Loucy (cell line): ENCODE measurements around the gene MAML2.
A peak's percentile ranks its signal among the peaks of the same experiment; 100 is the strongest.

Source experiments
- H2AFZ ChIP-seq: fragments of 200-600 bp; sonication (generic); 2 replicates; pipeline ENCODE4 v1.6.0; 2016; ENCODE audit warnings: antibody characterized with exemption, mild to moderate bottlenecking, low read length, moderate library complexity
- H3F3A ChIP-seq: fragments of 200-600 bp; 2 replicates; pipeline ENCODE4 v1.6.0; 2016; ENCODE audit warnings: antibody characterized with exemption, low read depth, mild to moderate bottlenecking
- H3K27me3 ChIP-seq: fragments of 200-600 bp; sonication (generic); 2 replicates; pipeline ENCODE4 v1.6.1; 2014; ENCODE audit warnings: low read length, mild to moderate bottlenecking; ENCODE audit not compliant: insufficient read depth, poor library complexity, severe bottlenecking
- H3K36me3 ChIP-seq: fragments of 200-600 bp; sonication (generic); 2 replicates; pipeline ENCODE4 v1.6.1; 2016; ENCODE audit warnings: low read length; ENCODE audit not compliant: insufficient read depth
- H3K4me1 ChIP-seq: fragments of 200-600 bp; sonication (generic); 2 replicates; pipeline ENCODE4 v1.5.1; 2014; ENCODE audit warnings: low read length, mild to moderate bottlenecking; ENCODE audit not compliant: insufficient read depth, poor library complexity, severe bottlenecking
- H3K4me2 ChIP-seq: fragments of 200-600 bp; sonication (generic); 2 replicates; pipeline ENCODE4 v1.6.0; 2014; ENCODE audit warnings: antibody characterized with exemption, low read length, low read depth, mild to moderate bottlenecking; ENCODE audit not compliant: poor library complexity, severe bottlenecking
- H3K4me3 ChIP-seq: fragments of 200-600 bp; sonication (generic); 2 replicates; pipeline ENCODE4 v1.5.1; 2014; ENCODE audit warnings: low read length, mild to moderate bottlenecking, mixed read lengths; ENCODE audit not compliant: poor library complexity, severe bottlenecking
- H3K79me2 ChIP-seq: fragments of 200-600 bp; sonication (generic); 2 replicates; pipeline ENCODE4 v1.6.1; 2014; ENCODE audit warnings: low read length; ENCODE audit not compliant: insufficient read depth
- H3K9ac ChIP-seq: fragments of 200-600 bp; sonication (generic); 2 replicates; pipeline ENCODE4 v1.6.0; 2014; ENCODE audit warnings: mild to moderate bottlenecking, low read depth, low read length, moderate library complexity; ENCODE audit not compliant: poor library complexity, severe bottlenecking
- H3K9me2 ChIP-seq: fragments of 200-600 bp; sonication (generic); replicated peaks from 2 replicates; pipeline ENCODE4 v1.6.1; 2016; ENCODE audit warnings: low read depth, low read length, mixed read lengths
- H3K9me3 ChIP-seq: fragments of 200-600 bp; sonication (generic); 2 replicates; pipeline ENCODE4 v1.6.1; 2014; ENCODE audit warnings: mild to moderate bottlenecking, antibody characterized with exemption, low read length, low read depth; ENCODE audit not compliant: insufficient read depth
- H4K20me1 ChIP-seq: fragments of 200-600 bp; sonication (generic); 2 replicates; pipeline ENCODE4 v1.6.0; 2014; ENCODE audit warnings: antibody characterized with exemption, low read length, mild to moderate bottlenecking; ENCODE audit not compliant: insufficient read depth, poor library complexity, severe bottlenecking
- CTCF ChIP-seq: fragments of 200-600 bp; sonication (generic); conservative IDR thresholded peaks from 2 replicates; pipeline ENCODE4 v1.5.1; 2014; ENCODE audit warnings: mild to moderate bottlenecking, antibody characterized with exemption, low read length
- EZH2phosphoT487 ChIP-seq: fragments of 200-600 bp; IDR thresholded peaks from 2 replicates; pipeline ENCODE4 v1.6.1; 2018; ENCODE audit warnings: antibody characterized with exemption, mild to moderate bottlenecking, moderate library complexity, borderline replicate concordance

MAML2 gene

GRCh38 chr11:96096360-96096759, 246.6 kb downstream of the MAML2 start:
- no peaks in the 10 kb centered on the region for H3K9me3 ChIP-seq
- H3K79me2 ChIP-seq: no peaks in the 10 kb centered on the region
- no peak overlapping the region for H3K4me2 ChIP-seq
- TF ChIP-seq CTCF (no peak), EZH2phosphoT487 (no peak)
- H3K4me1 ChIP-seq: no peaks in the 10 kb centered on the region
- H3F3A ChIP-seq: no peaks in the 10 kb centered on the region
- no peak overlapping the region for H3K4me3 ChIP-seq
- no peak overlapping the region for H3K9ac ChIP-seq
- no peaks in the 10 kb centered on the region for H3K9me2 ChIP-seq
- no peaks in the 10 kb centered on the region for H4K20me1 ChIP-seq
- H3K36me3 ChIP-seq: no peaks in the 10 kb centered on the region
- no peaks in the 10 kb centered on the region for H3K27me3 ChIP-seq
- no peak overlapping the region; the same call in 1 of the 2 replicates for H2AFZ ChIP-seq

- H3K9ac ChIP-seq: no peak overlapping the region
- no peaks in the 10 kb centered on the region for H3K79me2 ChIP-seq
- H3K4me3 ChIP-seq: no peak overlapping the region
- H3F3A ChIP-seq: no peaks in the 10 kb centered on the region
- H3K27me3 ChIP-seq: no peaks in the 10 kb centered on the region
- H2AFZ ChIP-seq: peak overlapping the region; percentile 15; the same call in 1 of the 2 replicates
- no peaks in the 10 kb centered on the region for H3K9me2 ChIP-seq
- no peak overlapping the region for H3K4me2 ChIP-seq
- TF ChIP-seq CTCF: no peak
- no peak for TF ChIP-seq EZH2phosphoT487
- no peaks in the 10 kb centered on the region for H3K4me1 ChIP-seq
- no peaks in the 10 kb centered on the region for H4K20me1 ChIP-seq
- no peaks in the 10 kb centered on the region for H3K36me3 ChIP-seq
- no peaks in the 10 kb centered on the region for H3K9me3 ChIP-seq
Measured at GRCh38 chr11:96095884-96096303, 247.1 kb downstream of the MAML2 start.

GRCh38 chr11:96094156-96094555, 248.8 kb downstream of the MAML2 start:
- no peaks in the 10 kb centered on the region for H3K9me3 ChIP-seq
- H3K4me2 ChIP-seq: no peak overlapping the region
- no peak overlapping the region for H3K4me3 ChIP-seq
- H3K27me3 ChIP-seq: no peaks in the 10 kb centered on the region
- no peaks in the 10 kb centered on the region for H3K9me2 ChIP-seq
- H3K36me3 ChIP-seq: no peaks in the 10 kb centered on the region
- TF ChIP-seq EZH2phosphoT487 (no peak), CTCF (no peak)
- no peaks in the 10 kb centered on the region for H4K20me1 ChIP-seq
- H3K79me2 ChIP-seq: no peaks in the 10 kb centered on the region
- H3K4me1 ChIP-seq: no peaks in the 10 kb centered on the region
- H3F3A ChIP-seq: no peaks in the 10 kb centered on the region
- no peak overlapping the region for H2AFZ ChIP-seq
- H3K9ac ChIP-seq: no peak overlapping the region
